HL-60 (cell line): ENCODE measurements around the gene PITPNM3.

ENCODE experiments used
- CTCF ChIP-seq: IDR thresholded peaks from one replicate; pipeline ENCODE4 v1.5.1; 2011; ENCODE audit warnings: low read length, control low read depth, inconsistent platforms; ENCODE audit not compliant: insufficient read depth
- GABPA ChIP-seq: IDR thresholded peaks from 2 replicates; pipeline ENCODE4 v1.6.1; 2012; ENCODE audit warnings: low read depth
- POLR2AphosphoS5 ChIP-seq: IDR thresholded peaks from 2 replicates; pipeline ENCODE4 v1.6.1; 2012; ENCODE audit warnings: low read depth
- REST ChIP-seq: IDR thresholded peaks from 2 replicates; pipeline ENCODE4 v1.6.1; 2012; ENCODE audit warnings: low read depth; ENCODE audit not compliant: insufficient replicate concordance
- SPI1 ChIP-seq: IDR thresholded peaks from 2 replicates; pipeline ENCODE4 v1.6.1; 2012; ENCODE audit warnings: low read depth, mild to moderate bottlenecking, borderline replicate concordance

- TF ChIP-seq CTCF (no peak), POLR2AphosphoS5 (no peak), REST (no peak), SPI1 (no peak), GABPA (no peak)
Measured at GRCh38 chr17:6480303-6480675, 76.1 kb downstream of the PITPNM3 start.
